WTC11 (cell line): ENCODE results near the gene RACGAP1. TPM values are rescaled to one million over a fixed set of nuclear protein-coding genes. Genes with fewer than 3 reads are reported as not detected.

Experiments used
- ATAC-seq: fragments of 200-7000 bp; cut with Tn5 transposase; 2 replicates; pipeline ENCODE4 v1.10.0; 2021; ENCODE audit warnings: mild to moderate bottlenecking, moderate library complexity
- CTCF ChIA-PET: fragments of 300-600 bp; sonication (Branson Sonifier 250); formaldehyde crosslinking; loops from one replicate; lab custom pipeline; 2021; ENCODE audit warnings: antibody characterized with exemption; lab: Charles Lee
- POLR2A ChIA-PET: fragments of 350-600 bp; sonication (Branson Sonifier 250); formaldehyde crosslinking; loops from one replicate; lab custom pipeline; 2021; ENCODE audit warnings: antibody characterized with exemption; lab: Charles Lee
- DNase-seq: peaks from one replicate; pipeline ENCODE4 v3.0.0; 2021; ENCODE audit warnings: low spot score
- H3K27ac Mint-ChIP-seq: 2 replicates; pipeline ENCODE4 v1.8.0; 2021; ENCODE audit warnings: mixed read lengths
- H3K27me3 Mint-ChIP-seq: 2 replicates; pipeline ENCODE4 v1.8.0; 2021; ENCODE audit warnings: low read depth, mild to moderate bottlenecking, moderate library complexity, mixed read lengths
- H3K36me3 Mint-ChIP-seq: 2 replicates; pipeline ENCODE4 v1.8.0; 2021; ENCODE audit warnings: mixed read lengths
- H3K4me1 Mint-ChIP-seq: 2 replicates; pipeline ENCODE4 v1.8.0; 2022; ENCODE audit warnings: mixed read lengths
- H3K4me3 Mint-ChIP-seq: 2 replicates; pipeline ENCODE4 v1.8.0; 2021; ENCODE audit warnings: mild to moderate bottlenecking, moderate library complexity, mixed read lengths
- H3K9me3 Mint-ChIP-seq: 2 replicates; pipeline ENCODE4 v1.8.0; 2021; ENCODE audit warnings: mixed read lengths
- E2F1 ChIP-seq: sonication (generic); formaldehyde crosslinking; IDR thresholded peaks from 2 replicates; pipeline ENCODE4 v1.8.0; 2022; ENCODE audit warnings: mild to moderate bottlenecking, missing genetic modification reagents
- FOXK1 ChIP-seq: sonication (generic); formaldehyde crosslinking; IDR thresholded peaks from 2 replicates; pipeline ENCODE4 v1.8.0; 2022; ENCODE audit warnings: mild to moderate bottlenecking, moderate library complexity, missing genetic modification reagents
- GABPB1 ChIP-seq: sonication (generic); formaldehyde crosslinking; IDR thresholded peaks from 2 replicates; pipeline ENCODE4 v1.8.1; 2023; ENCODE audit warnings: mild to moderate bottlenecking, missing genetic modification reagents
- HMGXB4 ChIP-seq: sonication (generic); formaldehyde crosslinking; IDR thresholded peaks from 2 replicates; pipeline ENCODE4 v1.8.1; 2023; ENCODE audit warnings: mild to moderate bottlenecking, moderate library complexity, missing genetic modification reagents
- MYBL2 ChIP-seq: sonication (generic); formaldehyde crosslinking; IDR thresholded peaks from 2 replicates; pipeline ENCODE4 v1.8.1; 2023; ENCODE audit warnings: mild to moderate bottlenecking, moderate library complexity, missing genetic modification reagents
- NFATC4 ChIP-seq: fragments of 250-450 bp; sonication (Bioruptor Pico); IDR thresholded peaks from 2 replicates; pipeline ENCODE4 v1.9.0; 2021; ENCODE audit warnings: mild to moderate bottlenecking
- NFE2L1 ChIP-seq: sonication (generic); formaldehyde crosslinking; IDR thresholded peaks from 2 replicates; pipeline ENCODE4 v1.8.1; 2023; ENCODE audit warnings: missing genetic modification reagents
- NFYB ChIP-seq: sonication (generic); formaldehyde crosslinking; conservative IDR thresholded peaks from 2 replicates; pipeline ENCODE4 v1.8.0; 2022; ENCODE audit warnings: low read depth, missing genetic modification reagents
- NR1H2 ChIP-seq: sonication (generic); formaldehyde crosslinking; IDR thresholded peaks from 2 replicates; pipeline ENCODE4 v1.9.0; 2021; ENCODE audit warnings: mild to moderate bottlenecking, moderate library complexity, missing genetic modification reagents
- NR2C2 ChIP-seq: sonication (generic); formaldehyde crosslinking; IDR thresholded peaks from 2 replicates; pipeline ENCODE4 v1.8.0; 2022; ENCODE audit warnings: mild to moderate bottlenecking, missing genetic modification reagents
- NR3C1 ChIP-seq: sonication (generic); formaldehyde crosslinking; conservative IDR thresholded peaks from 2 replicates; pipeline ENCODE4 v1.8.1; 2023; ENCODE audit warnings: low read depth, mild to moderate bottlenecking, missing genetic modification reagents
- OVOL2 ChIP-seq: fragments of 250-450 bp; sonication (Bioruptor Pico); IDR thresholded peaks from 2 replicates; pipeline ENCODE4 v1.9.0; 2021; ENCODE audit warnings: mild to moderate bottlenecking, borderline replicate concordance
- PRRX2 ChIP-seq: fragments of 250-450 bp; sonication (Bioruptor Pico); IDR thresholded peaks from 2 replicates; pipeline ENCODE4 v1.8.0; 2021; ENCODE audit warnings: mild to moderate bottlenecking
- SMAD3 ChIP-seq: sonication (generic); formaldehyde crosslinking; IDR thresholded peaks from 2 replicates; pipeline ENCODE4 v1.8.0; 2022; ENCODE audit warnings: missing genetic modification reagents, mild to moderate bottlenecking, borderline replicate concordance
- SMAD4 ChIP-seq: sonication (generic); formaldehyde crosslinking; IDR thresholded peaks from 2 replicates; pipeline ENCODE4 v1.8.0; 2022; ENCODE audit warnings: mild to moderate bottlenecking, missing genetic modification reagents
- TCF7 ChIP-seq: sonication (generic); formaldehyde crosslinking; IDR thresholded peaks from 2 replicates; pipeline ENCODE4 v1.8.0; 2022; ENCODE audit warnings: mild to moderate bottlenecking, low read depth, missing genetic modification reagents, moderate library complexity
- TEAD4 ChIP-seq: sonication (generic); formaldehyde crosslinking; IDR thresholded peaks from 2 replicates; pipeline ENCODE4 v1.8.0; 2022; ENCODE audit warnings: mild to moderate bottlenecking, missing genetic modification reagents
- USF1 ChIP-seq: sonication (generic); formaldehyde crosslinking; IDR thresholded peaks from 2 replicates; pipeline ENCODE4 v1.8.0; 2022; ENCODE audit warnings: mild to moderate bottlenecking, missing genetic modification reagents
- ZBTB21 ChIP-seq: sonication (generic); formaldehyde crosslinking; IDR thresholded peaks from 2 replicates; pipeline ENCODE4 v1.8.1; 2023; ENCODE audit warnings: mild to moderate bottlenecking, missing genetic modification reagents, borderline replicate concordance
- ZNF396 ChIP-seq: fragments of 250-450 bp; sonication (Bioruptor Pico); IDR thresholded peaks from 2 replicates; pipeline ENCODE4 v1.8.0; 2021; ENCODE audit warnings: mild to moderate bottlenecking, moderate library complexity, borderline replicate concordance
- ZNF671 ChIP-seq: fragments of 250-450 bp; sonication (Bioruptor Pico); IDR thresholded peaks from 2 replicates; pipeline ENCODE4 v1.8.0; 2021; ENCODE audit warnings: mild to moderate bottlenecking
- total RNA-seq: library from RNA; stranded (reverse); gene quantifications from 3 replicates; pipeline ENCODE4 v1.2.3, GENCODE V29; 2021
- TF ChIP-seq, protein P1 (sequence below): fragments of 250-450 bp; sonication (Bioruptor Pico); IDR thresholded peaks from 2 replicates; pipeline ENCODE4 v1.9.0; 2021; ENCODE audit warnings: mild to moderate bottlenecking
- TF ChIP-seq, protein P2 (sequence below): sonication (generic); formaldehyde crosslinking; IDR thresholded peaks from 2 replicates; pipeline ENCODE4 v1.8.1; 2023; ENCODE audit warnings: mild to moderate bottlenecking, missing genetic modification reagents, moderate library complexity
- TF ChIP-seq, protein P3 (sequence below): sonication (generic); formaldehyde crosslinking; IDR thresholded peaks from 2 replicates; pipeline ENCODE4 v1.8.0; 2022; ENCODE audit warnings: missing genetic modification reagents

Gene RACGAP1
- total RNA-seq, 1 experiment from 2014 or later: 87.7 TPM

DNA sequence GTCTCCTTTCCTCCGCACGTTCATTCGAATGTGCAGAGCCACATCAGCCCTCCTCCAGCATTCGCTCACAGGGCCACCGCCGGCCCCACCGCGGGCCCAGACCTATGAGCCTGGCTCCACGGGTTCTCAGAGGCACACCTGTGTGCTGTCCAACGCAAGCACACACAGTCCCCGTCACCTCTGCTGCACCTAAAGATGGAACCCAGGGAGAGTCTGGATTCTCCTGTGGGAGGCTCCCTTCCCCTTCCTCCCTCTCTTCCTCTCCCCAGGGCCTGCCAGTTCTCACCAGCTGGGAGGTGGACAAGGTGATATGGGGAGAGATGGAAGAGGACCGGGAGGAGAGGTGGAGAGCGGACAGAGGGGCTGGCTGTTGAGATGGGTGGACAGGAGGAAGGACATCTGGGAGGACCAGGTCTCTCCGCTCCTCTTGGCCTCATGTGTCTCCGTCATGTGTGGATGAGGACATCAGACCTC lies 57.5 kb downstream of the RACGAP1 start:
- H3K27ac Mint-ChIP-seq: no peak overlapping the region
- H3K36me3 Mint-ChIP-seq: no peaks in the 10 kb centered on the region
- H3K9me3 Mint-ChIP-seq: no peaks in the 10 kb centered on the region
- peaks cover 28% of the 10 kb centered on the region for H3K27me3 Mint-ChIP-seq
- TF ChIP-seq ZNF396 (CRISPR knock-in tag) (0 out of 2 replicates have a peak, but pooled peaks have one; percentile 45), NR2C2 (0 out of 2 replicates have a peak, but pooled peaks have one; percentile 18), HMGXB4 (CRISPR knock-in tag) (0 out of 2 replicates have a peak, but pooled peaks have one; percentile 7), NR3C1 (no peak)
- TF ChIP-seq, protein P1, sequence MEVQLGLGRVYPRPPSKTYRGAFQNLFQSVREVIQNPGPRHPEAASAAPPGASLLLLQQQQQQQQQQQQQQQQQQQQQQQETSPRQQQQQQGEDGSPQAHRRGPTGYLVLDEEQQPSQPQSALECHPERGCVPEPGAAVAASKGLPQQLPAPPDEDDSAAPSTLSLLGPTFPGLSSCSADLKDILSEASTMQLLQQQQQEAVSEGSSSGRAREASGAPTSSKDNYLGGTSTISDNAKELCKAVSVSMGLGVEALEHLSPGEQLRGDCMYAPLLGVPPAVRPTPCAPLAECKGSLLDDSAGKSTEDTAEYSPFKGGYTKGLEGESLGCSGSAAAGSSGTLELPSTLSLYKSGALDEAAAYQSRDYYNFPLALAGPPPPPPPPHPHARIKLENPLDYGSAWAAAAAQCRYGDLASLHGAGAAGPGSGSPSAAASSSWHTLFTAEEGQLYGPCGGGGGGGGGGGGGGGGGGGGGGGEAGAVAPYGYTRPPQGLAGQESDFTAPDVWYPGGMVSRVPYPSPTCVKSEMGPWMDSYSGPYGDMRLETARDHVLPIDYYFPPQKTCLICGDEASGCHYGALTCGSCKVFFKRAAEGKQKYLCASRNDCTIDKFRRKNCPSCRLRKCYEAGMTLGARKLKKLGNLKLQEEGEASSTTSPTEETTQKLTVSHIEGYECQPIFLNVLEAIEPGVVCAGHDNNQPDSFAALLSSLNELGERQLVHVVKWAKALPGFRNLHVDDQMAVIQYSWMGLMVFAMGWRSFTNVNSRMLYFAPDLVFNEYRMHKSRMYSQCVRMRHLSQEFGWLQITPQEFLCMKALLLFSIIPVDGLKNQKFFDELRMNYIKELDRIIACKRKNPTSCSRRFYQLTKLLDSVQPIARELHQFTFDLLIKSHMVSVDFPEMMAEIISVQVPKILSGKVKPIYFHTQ: no peak
- TF ChIP-seq, protein P2, sequence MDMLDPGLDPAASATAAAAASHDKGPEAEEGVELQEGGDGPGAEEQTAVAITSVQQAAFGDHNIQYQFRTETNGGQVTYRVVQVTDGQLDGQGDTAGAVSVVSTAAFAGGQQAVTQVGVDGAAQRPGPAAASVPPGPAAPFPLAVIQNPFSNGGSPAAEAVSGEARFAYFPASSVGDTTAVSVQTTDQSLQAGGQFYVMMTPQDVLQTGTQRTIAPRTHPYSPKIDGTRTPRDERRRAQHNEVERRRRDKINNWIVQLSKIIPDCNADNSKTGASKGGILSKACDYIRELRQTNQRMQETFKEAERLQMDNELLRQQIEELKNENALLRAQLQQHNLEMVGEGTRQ (CRISPR knock-in tag): no peak
- peaks cover 8% of the 10 kb centered on the region for H3K4me1 Mint-ChIP-seq
- CTCF ChIA-PET: interaction anchor here (0.7 to 10.9 kb wide), 66 partner anchors 10 to 1423 kb away, joined by 3 to 219 read pairs (median 7); partner anchors contain the start of genes AQP2, COX14, FAIM2 and GALNT6
- POLR2A ChIA-PET: interaction anchor here (0.6 to 2.7 kb wide), 3 partner anchors 88 to 103 kb away, joined by 3 to 7 read pairs (median 4); no protein-coding TSS in a partner anchor
- DNase-seq: no peak
- peak; percentile 33 for ATAC-seq
- H3K4me3 Mint-ChIP-seq: peak overlapping the region; percentile 59

GRCh38 chr12:49967042-49967776 lies 58.1 kb downstream of the RACGAP1 start:
- Mint-ChIP-seq H3K4me1 (peaks cover 10% of the 10 kb centered on the region), H3K9me3 (no peaks in the 10 kb centered on the region), H3K27me3 (peaks cover 33% of the 10 kb centered on the region), H3K27ac (no peak overlapping the region), H3K36me3 (no peaks in the 10 kb centered on the region), H3K4me3 (peak overlapping the region; percentile 59)
- POLR2A ChIA-PET: interaction anchor here (0.6 to 2.7 kb wide), 4 partner anchors 89 to 226 kb away, joined by 3 to 7 read pairs (median 4); partner anchors contain the start of gene TMBIM6
- ATAC-seq (peak; percentile 76), DNase-seq (peak; percentile 95)
- CTCF ChIA-PET: interaction anchor here (0.6 to 10.9 kb wide), 87 partner anchors 11 to 644 kb away, joined by 3 to 219 read pairs (median 5); partner anchors contain the start of genes AQP2, BCDIN3D, COX14 and FAIM2
- TF ChIP-seq NFE2L1 (CRISPR knock-in tag) (peak; percentile 42; the same call in 1 of the 2 replicates), FOXK1 (peak; percentile 10; the same call in 1 of the 2 replicates), SMAD3 (no peak), NR1H2 (no peak), TEAD4 (CRISPR knock-in tag) (no peak), MYBL2 (CRISPR knock-in tag) (no peak; the same call in 1 of the 2 replicates), USF1 (CRISPR knock-in tag) (no peak), ZBTB21 (no peak), TCF7 (no peak), SMAD4 (CRISPR knock-in tag) (no peak), NFATC4 (CRISPR knock-in tag) (no peak), NFYB (CRISPR knock-in tag) (no peak), GABPB1 (CRISPR knock-in tag) (no peak), E2F1 (CRISPR knock-in tag) (0 out of 2 replicates have a peak, but pooled peaks have one; percentile 56), ZNF671 (CRISPR knock-in tag) (no peak), PRRX2 (CRISPR knock-in tag) (no peak), OVOL2 (CRISPR knock-in tag) (no peak)
- TF ChIP-seq, protein P3, sequence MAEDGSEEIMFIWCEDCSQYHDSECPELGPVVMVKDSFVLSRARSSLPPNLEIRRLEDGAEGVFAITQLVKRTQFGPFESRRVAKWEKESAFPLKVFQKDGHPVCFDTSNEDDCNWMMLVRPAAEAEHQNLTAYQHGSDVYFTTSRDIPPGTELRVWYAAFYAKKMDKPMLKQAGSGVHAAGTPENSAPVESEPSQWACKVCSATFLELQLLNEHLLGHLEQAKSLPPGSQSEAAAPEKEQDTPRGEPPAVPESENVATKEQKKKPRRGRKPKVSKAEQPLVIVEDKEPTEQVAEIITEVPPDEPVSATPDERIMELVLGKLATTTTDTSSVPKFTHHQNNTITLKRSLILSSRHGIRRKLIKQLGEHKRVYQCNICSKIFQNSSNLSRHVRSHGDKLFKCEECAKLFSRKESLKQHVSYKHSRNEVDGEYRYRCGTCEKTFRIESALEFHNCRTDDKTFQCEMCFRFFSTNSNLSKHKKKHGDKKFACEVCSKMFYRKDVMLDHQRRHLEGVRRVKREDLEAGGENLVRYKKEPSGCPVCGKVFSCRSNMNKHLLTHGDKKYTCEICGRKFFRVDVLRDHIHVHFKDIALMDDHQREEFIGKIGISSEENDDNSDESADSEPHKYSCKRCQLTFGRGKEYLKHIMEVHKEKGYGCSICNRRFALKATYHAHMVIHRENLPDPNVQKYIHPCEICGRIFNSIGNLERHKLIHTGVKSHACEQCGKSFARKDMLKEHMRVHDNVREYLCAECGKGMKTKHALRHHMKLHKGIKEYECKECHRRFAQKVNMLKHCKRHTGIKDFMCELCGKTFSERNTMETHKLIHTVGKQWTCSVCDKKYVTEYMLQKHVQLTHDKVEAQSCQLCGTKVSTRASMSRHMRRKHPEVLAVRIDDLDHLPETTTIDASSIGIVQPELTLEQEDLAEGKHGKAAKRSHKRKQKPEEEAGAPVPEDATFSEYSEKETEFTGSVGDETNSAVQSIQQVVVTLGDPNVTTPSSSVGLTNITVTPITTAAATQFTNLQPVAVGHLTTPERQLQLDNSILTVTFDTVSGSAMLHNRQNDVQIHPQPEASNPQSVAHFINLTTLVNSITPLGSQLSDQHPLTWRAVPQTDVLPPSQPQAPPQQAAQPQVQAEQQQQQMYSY (CRISPR knock-in tag): peak; percentile 85
